ENCODE data around the gene NPAS4. TPM values are rescaled to one million over a fixed set of nuclear protein-coding genes. Genes with fewer than 3 reads are reported as not detected.

The NPAS4 gene
- total RNA-seq, 1 experiment from 2014 or later = not detected

- intact Hi-C loops (cut with micrococcal nuclease) = no loop called here
- Mint-ChIP-seq H3K9me3 (ENCODE audit: unreplicated experiment) (no peaks in the 10 kb centered on the region), H3K4me1 (ENCODE audit: insufficient read depth, unreplicated experiment) (no peaks in the 10 kb centered on the region), H3K36me3 (ENCODE audit: insufficient read depth, unreplicated experiment) (no peaks in the 10 kb centered on the region), H3K4me3 (ENCODE audit: unreplicated experiment) (no peak overlapping the region), H3K27ac (ENCODE audit: low read depth, unreplicated experiment) (no peak overlapping the region), H3K27me3 (ENCODE audit: insufficient read depth, unreplicated experiment) (no peaks in the 10 kb centered on the region)
- BruUV-seq (replicated peaks) = no TSS peak
- no peak for TF ChIP-seq CTCF (IDR thresholded peaks at IDR 0.05; ENCODE audit: unreplicated experiment)
- DNase-seq (ENCODE audit: unreplicated experiment) = no peak
- CTCF ChIA-PET = interaction anchor here (0.5 to 0.6 kb wide), 2 partner anchors 10 to 33 kb away, joined by 3 to 4 read pairs; no protein-coding TSS in a partner anchor
- POLR2A ChIA-PET = interaction anchor here (0.8 to 5.3 kb wide), 2 partner anchors 15 to 44 kb away, joined by 3 to 65 read pairs; partner anchors contain the start of gene DPP3
Measured at GRCh38 chr11:66464916-66465315, 44.1 kb downstream of the NPAS4 start.

GRCh38 chr11:66465373-66466224 lies 44.8 kb downstream of the NPAS4 start:
- no peak for TF ChIP-seq CTCF (IDR thresholded peaks at IDR 0.05; ENCODE audit: unreplicated experiment)
- ChIA-PET POLR2A (interaction anchor here (0.8 to 5.3 kb wide), 5 partner anchors 14 to 152 kb away, joined by 3 to 65 read pairs (median 7); partner anchors contain the start of genes DPP3 and MRPL11), CTCF (interaction anchor here (0.5 to 1.5 kb wide), 3 partner anchors 27 to 126 kb away, joined by 3 to 6 read pairs (median 4); partner anchors contain the start of gene MRPL11)
- no TSS peak for BruUV-seq (replicated peaks)
- peak overlapping the region; percentile 54 for H3K27ac Mint-ChIP-seq (ENCODE audit: low read depth, unreplicated experiment)
- no peaks in the 10 kb centered on the region for H3K27me3 Mint-ChIP-seq (ENCODE audit: insufficient read depth, unreplicated experiment)
- no peaks in the 10 kb centered on the region for H3K36me3 Mint-ChIP-seq (ENCODE audit: insufficient read depth, unreplicated experiment)
- H3K4me1 Mint-ChIP-seq (ENCODE audit: insufficient read depth, unreplicated experiment) = no peaks in the 10 kb centered on the region
- H3K9me3 Mint-ChIP-seq (ENCODE audit: unreplicated experiment) = no peaks in the 10 kb centered on the region
- intact Hi-C loops (cut with micrococcal nuclease) = no loop called here
- peak overlapping the region; percentile 75 for H3K4me3 Mint-ChIP-seq (ENCODE audit: unreplicated experiment)
- DNase-seq (ENCODE audit: unreplicated experiment) = no peak

GRCh38 chr11:66466225-66467033 lies 45.6 kb downstream of the NPAS4 start, which contains the start of gene PELI3:
Gene PELI3 (plus strand): TSS chr11:66466905. CDS start chr11:66468129, 1,224 bp downstream.
- Mint-ChIP-seq H3K4me3 (ENCODE audit: unreplicated experiment) (peak within 1 kb of the TSS; percentile 75), H3K4me1 (ENCODE audit: insufficient read depth, unreplicated experiment) (no peaks in the 10 kb centered on the region), H3K36me3 (ENCODE audit: insufficient read depth, unreplicated experiment) (peaks cover 7% of the 10 kb centered on the region), H3K9me3 (ENCODE audit: unreplicated experiment) (no peaks in the 10 kb centered on the region), H3K27me3 (ENCODE audit: insufficient read depth, unreplicated experiment) (no peaks in the 10 kb centered on the region), H3K27ac (ENCODE audit: low read depth, unreplicated experiment) (peak within 1 kb of the TSS; percentile 54)
- intact Hi-C loops (cut with micrococcal nuclease) = no loop called here
- no TSS peak for BruUV-seq (replicated peaks)
- CTCF ChIA-PET = interaction anchor here (0.7 to 1.5 kb wide), 3 partner anchors 28 to 101 kb away, joined by 3 to 6 read pairs (median 3); partner anchors contain the start of gene MRPL11
- no peak for TF ChIP-seq CTCF (IDR thresholded peaks at IDR 0.05; ENCODE audit: unreplicated experiment)
- DNase-seq (ENCODE audit: unreplicated experiment) = peak; percentile 89
- POLR2A ChIA-PET = interaction anchor here (0.7 to 5.3 kb wide), 10 partner anchors 13 to 151 kb away, joined by 3 to 65 read pairs (median 4); partner anchors contain the start of genes BBS1, DPP3, MRPL11 and RBM14

Measured in MCF 10A (cell line).